Cardiac fibroblast (primary cell): ENCODE data around the gene SHD.
A peak's percentile ranks its signal among the peaks of the same experiment; 100 is the strongest.

Source experiments
- DNase-seq, 2 donors: peaks; one replicate each; pipeline versions ENCODE4 v3.0.0 to v3.0.0-alpha.2; 2010; ENCODE audit warnings: low read depth in 2 of 2
- H3K4me3 ChIP-seq, 2 donors: replicated peaks in 1 of 2; 1 replicate in 1 of 2; 2 replicates in 1 of 2; pipeline ENCODE4 v1.5.1; 2011; ENCODE audit warnings: low read depth in 2 of 2, low read length in 2 of 2, mild to moderate bottlenecking in 2 of 2, moderate library complexity in 1 of 2
- TF ChIP-seq, protein P1 (sequence below): IDR thresholded peaks from one replicate; pipeline ENCODE4 v1.5.1; 2011; ENCODE audit warnings: low read depth, mild to moderate bottlenecking, low read length, inconsistent platforms

Gene SHD

DNA sequence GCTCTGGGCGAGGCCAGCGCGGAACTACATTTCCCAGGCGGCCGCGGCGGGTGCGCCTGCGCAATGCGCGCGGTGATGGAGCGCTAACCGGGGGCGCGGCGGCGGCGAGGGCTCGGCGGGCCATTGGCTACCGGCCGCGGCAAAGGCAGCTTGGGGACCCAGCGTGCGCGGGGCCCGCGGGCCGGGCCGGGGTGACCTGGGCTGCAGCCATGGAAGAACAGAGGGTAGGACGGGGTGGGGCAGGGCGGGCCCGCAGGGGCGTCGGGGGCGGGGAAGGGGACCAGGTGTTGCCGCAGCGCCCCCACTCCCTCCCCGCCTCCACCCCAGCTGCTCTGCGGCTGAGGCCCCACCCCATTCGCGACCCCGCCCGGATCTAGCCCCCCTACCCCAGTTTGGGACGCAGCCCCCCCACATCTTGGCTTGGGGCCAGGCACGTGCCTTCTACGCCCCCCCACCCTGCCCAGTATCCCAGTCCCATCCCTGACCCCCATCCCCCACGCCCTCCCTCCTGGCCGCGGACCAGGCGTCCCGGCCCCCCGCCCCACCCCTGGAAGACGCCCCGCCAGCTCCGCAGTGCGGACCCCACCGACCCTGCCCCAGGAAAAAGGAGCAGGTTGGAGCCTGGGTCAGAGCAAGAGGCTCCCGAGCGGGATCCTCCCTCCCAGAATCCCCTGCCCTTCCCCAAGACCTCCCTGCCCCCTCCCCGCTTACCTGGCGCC lies 25.6 kb downstream of the SHD start, which contains the start of gene FSD1:
TSS of gene FSD1 (plus strand) at position 61 of the 719 bp plus-strand sequence. CDS start at position 210, 149 bp downstream.
- H3K4me3 ChIP-seq = peak within 1 kb of the TSS; percentile 28 to 42
- TF ChIP-seq, protein P1, sequence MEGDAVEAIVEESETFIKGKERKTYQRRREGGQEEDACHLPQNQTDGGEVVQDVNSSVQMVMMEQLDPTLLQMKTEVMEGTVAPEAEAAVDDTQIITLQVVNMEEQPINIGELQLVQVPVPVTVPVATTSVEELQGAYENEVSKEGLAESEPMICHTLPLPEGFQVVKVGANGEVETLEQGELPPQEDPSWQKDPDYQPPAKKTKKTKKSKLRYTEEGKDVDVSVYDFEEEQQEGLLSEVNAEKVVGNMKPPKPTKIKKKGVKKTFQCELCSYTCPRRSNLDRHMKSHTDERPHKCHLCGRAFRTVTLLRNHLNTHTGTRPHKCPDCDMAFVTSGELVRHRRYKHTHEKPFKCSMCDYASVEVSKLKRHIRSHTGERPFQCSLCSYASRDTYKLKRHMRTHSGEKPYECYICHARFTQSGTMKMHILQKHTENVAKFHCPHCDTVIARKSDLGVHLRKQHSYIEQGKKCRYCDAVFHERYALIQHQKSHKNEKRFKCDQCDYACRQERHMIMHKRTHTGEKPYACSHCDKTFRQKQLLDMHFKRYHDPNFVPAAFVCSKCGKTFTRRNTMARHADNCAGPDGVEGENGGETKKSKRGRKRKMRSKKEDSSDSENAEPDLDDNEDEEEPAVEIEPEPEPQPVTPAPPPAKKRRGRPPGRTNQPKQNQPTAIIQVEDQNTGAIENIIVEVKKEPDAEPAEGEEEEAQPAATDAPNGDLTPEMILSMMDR = no peak
- DNase-seq = peak; percentile 47 to 60

DNA sequence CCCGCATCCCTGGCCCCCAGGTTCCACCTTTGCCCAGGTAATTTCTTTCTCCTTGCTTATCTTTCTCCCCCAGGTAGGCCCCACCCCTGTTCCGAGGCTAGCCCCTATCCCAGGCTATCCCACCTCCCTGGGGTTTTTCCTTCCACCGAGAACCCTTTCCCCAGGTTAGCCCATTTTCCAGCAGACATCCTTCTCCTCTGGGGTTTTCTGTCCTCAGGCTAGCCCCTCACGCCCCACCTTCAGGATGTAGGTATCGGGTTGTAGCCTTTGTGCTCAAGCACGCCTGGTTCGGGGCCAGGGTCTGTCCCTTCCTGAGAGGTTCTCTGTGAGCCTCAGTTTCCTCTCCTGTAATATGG lies 26.2 kb downstream of the SHD start:
- TF ChIP-seq, protein P1 = no peak
- no peak overlapping the region for H3K4me3 ChIP-seq
- DNase-seq = no peak

DNA sequence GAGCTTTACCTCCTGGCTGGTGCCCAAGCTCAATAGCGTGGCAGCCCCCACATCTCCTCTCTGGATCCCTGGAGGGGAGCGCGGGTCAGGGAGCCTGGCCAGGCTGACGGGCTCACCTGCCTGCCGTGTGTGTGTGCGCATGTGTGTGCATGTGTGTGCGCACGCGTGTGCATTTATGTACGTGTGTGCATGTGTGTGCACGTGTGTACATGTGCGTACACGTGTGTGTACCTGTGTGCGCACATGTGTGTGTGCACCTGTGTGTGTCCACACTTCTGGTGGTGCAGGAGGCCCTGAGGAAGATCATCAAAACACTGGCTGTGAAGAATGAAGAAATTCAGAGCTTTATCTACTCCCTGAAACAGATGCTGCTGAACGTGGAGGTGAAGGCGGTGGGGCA lies 26.6 kb downstream of the SHD start:
- H3K4me3 ChIP-seq = no peak overlapping the region
- no peak for DNase-seq
- TF ChIP-seq, protein P1 = no peak

DNA sequence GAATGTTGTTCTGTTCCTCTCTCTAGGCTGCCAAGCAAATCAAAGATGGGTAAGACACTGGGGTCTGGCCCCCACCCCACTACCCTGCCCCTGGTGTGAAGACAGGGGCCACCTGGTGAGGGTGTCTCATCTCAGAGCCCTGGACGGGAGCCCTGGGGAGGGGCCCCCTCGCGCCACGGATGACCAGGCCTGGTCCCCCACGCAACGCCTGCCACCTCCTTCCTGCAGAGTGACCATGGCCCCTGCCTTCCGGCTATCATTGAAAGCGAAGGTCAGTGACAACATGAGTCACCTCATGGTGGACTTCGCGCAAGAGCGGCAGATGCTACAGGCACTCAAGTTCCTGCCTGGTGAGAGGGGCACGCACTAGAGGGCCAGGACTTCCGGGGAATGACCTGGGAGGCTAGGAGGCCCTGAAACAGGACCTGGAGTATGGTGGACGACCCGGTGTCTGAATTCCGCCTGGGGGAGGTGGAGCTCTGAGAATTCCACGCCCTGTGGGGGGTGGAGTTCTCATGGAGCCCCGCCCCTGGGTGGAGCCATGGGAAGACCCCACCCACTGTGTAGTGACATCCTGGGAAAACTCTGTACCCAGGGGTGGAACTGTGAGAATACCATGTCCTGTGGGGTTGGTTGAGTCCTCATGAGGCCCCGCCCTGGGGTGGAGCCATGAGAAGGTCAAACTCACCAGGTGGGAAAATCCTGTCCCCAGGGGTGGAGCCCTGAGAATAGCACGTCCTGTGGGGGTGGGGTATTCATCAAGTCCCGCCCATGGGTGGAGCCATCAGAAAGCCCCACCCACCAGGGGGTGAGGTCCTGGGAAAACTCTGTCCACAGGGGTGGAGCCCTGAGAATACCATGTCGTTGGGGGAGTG lies 31.4 kb downstream of the SHD start:
- DNase-seq = peak in 1 of 2 donors; percentile 10
- H3K4me3 ChIP-seq = no peak overlapping the region
- TF ChIP-seq, protein P1 = no peak

DNA sequence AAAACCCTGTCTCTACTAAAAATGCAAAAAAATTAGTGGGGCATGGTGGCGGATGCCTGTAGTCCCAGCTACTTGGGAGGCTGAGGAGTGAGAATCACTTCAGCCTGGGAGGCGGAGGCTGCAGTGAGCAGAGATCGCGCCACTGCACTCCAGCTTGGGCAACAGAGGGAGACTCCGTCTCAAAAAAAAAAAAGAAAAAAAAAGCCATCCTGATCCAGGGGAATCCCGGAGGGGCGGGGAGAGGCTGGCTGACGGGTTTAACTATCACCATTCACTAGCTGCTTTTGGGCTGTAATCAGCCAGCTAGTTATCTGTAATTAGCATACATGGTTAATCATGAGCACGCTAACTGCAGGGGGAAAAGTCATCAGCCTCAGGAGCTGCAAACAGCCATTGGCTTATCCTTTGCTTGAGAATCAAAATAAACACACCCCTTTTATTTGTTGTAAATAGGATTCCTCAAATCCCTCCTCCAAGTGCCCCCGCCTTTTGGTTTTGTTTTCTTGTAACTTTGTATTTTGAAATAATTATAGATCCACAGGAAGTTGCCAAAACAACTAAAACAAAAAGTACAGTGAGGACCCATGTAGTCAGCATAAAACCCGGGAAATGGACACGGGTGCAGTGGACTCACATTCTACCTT lies 34.9 kb downstream of the SHD start:
- H3K4me3 ChIP-seq = no peak overlapping the region
- TF ChIP-seq, protein P1 = no peak
- peak in 1 of 2 donors; percentile 28 for DNase-seq

DNA sequence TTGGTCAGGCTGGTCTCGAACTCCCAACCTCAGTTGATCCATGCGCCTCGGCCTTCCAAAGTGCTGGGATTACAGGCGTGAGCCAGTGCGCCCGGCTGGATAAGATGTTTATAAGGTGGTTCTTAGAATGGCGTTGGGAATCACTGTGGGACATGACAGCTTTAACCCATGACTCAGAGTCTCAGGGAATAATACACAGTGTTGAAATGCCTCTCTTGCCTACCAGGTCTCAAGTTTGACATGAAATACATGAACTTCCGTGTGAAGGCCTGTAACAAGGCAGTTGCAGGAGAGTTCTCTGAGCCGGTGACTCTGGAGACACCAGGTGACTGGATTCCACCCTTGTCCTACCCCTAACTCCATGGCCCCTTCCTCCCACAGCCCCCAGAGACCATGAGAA lies 37.9 kb downstream of the SHD start:
- TF ChIP-seq, protein P1 = no peak
- peak in 1 of 2 donors; percentile 22 for DNase-seq
- H3K4me3 ChIP-seq = no peak overlapping the region
